GM21717 (cell line): ENCODE data around the gene GIPC1.
"Not testable (repeated sequence)": the region's sequence is repeated elsewhere in the genome, so short reads cannot be mapped to it uniquely, and the experiment has no call there.

Source experiments
- ATAC-seq: cut with Tn5 transposase; IDR thresholded peaks from one replicate; pipeline ENCODE4 v1.9.1; 2021; ENCODE audit warnings: mild to moderate bottlenecking, moderate library complexity; ENCODE audit not compliant: unreplicated experiment

The GIPC1 gene

DNA sequence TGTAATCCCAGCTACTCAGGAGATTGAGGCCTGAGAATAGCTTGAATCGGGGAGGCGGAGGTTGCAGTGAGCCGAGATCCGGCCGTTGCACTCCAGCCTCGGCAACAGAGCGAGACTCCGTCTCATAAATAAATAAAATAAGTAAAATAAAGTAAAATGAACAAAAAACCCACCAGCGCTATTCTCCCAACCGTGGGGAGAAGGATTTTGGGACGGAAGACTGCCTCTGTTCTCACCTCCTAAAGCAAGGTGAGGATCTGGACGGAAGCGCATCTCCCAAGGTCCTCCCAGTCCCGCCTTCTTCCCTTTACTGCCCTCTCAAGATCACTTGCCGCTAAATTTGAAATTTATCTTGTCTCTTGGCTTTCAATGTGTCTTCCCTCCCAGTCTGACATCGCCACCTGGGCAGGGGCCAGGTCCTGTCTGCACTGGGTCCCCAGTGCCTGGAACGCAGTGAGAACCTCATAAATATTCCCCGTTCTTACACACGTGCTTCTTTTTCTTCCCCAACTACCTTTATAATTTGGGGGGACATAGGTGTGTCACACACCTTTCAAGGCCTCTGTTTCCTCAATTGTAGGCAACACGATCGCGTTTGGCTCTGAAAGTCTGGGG, 23.4 kb upstream of the GIPC1 start:
- ATAC-seq, result no peak

DNA sequence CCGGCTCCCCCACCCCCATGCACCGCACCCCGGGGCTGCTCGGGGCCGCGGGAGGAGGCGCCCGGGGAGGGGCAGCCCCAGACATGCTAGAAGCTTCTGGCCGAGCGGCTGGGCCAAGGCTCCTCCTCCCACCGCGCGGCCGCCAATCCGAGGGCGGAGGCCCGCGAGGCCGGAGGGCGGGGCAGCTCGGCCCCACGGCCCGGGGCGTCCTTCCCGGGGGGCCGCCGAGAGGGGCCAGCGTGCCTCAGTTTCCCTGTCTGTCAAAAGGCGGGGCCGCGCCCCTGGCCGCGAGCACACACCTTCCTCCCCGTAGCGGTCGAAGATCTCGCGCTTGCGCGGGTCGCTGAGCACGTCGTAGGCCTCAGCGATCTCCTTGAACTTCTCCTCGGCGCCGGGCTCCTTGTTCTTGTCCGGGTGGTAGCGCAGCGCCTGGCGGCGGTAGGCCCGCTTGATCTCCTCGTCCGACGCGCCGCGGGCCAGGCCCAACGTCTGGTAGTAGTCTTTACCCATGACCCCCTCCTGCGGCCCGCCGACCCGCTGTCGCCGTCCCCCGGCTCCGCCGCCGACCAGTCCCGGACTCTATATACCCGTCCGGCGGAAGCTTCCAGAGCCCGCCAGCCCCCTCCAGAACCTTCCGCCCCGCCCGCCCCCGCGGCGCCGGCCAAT, 22.0 kb upstream of the GIPC1 start, which contains the start of gene DNAJB1:
Gene DNAJB1, minus strand, starts transcription at position 558 of the 666 bp plus-strand sequence. Its CDS starts 48 bp downstream, at position 510.
- peak; percentile 50 for ATAC-seq

DNA sequence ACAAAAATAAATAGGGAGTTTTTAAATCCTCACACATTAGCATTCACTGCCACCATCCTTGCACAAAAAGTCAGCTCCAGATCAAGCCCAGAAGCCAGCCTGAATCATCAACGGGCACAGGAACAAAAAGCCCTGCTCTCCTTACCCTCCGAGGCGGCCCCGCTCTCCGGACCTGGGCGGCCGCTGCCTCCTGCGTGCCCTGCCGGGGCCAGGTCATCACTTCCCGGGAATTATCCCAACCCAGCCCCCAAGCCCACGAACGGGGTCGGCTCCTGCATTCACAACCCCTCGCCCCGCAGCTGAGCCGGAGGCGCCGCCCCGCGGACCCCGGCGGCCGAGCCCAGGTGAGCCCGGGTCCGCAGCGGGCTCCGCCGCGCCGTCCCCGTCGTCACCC, 21.5 kb upstream of the GIPC1 start:
- ATAC-seq, result peak; percentile 2

DNA sequence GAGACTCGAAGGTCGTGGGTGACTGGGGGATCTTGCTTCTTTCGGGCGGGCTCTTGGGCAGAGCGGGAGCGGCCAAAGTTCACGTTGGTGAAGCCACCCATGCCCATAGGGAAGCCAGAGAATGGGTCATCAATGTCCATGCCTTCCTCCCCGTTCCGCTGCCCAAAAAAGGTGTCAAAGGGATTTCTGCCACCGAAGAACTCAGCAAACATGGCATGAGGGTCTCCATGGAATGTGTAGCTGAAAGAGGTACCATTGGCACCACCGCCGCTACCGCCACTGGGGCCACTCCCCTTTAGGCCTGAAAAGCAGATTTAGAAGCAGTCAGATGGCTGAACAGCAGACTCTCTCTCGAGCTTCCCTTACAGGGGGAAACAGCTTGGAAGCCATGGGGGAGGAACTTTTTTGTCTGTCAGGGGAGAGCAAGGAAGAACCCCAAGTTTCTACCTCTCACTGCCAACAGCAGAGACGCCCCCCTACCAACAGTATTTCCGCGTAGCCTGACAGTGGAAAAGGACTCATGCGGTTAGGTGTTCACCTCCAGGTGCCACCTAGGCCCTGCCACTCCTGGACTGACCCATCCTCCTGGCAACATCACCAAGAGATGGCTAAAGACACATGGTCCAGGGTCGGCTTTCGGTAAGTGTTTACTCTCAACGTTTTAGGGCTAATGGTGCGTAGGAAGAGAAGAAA, 21.0 kb upstream of the GIPC1 start:
- ATAC-seq, result no peak

DNA sequence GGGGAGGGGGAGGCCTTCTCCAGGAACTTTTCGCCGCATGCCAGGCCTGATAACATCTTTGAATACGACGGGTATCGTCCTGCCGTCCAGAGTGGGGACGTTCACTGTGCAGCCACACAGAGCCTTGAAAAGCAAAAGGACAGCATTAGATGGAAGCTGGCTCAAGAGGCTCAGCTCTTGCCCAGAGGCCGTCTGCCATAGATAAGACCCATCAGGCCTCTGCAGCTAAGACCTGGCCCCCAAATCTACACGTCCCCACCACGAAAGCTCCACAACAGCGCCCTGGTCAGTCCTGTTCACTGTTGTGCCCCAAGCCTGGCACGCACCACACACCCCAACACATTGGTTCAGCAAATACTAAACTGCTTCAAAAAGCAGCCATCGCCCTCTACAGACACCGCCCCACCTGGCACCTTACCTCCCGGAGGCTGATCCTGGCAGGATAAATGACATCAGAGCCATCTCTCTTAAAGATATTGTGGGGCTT, 20.2 kb upstream of the GIPC1 start:
- no peak for ATAC-seq

DNA sequence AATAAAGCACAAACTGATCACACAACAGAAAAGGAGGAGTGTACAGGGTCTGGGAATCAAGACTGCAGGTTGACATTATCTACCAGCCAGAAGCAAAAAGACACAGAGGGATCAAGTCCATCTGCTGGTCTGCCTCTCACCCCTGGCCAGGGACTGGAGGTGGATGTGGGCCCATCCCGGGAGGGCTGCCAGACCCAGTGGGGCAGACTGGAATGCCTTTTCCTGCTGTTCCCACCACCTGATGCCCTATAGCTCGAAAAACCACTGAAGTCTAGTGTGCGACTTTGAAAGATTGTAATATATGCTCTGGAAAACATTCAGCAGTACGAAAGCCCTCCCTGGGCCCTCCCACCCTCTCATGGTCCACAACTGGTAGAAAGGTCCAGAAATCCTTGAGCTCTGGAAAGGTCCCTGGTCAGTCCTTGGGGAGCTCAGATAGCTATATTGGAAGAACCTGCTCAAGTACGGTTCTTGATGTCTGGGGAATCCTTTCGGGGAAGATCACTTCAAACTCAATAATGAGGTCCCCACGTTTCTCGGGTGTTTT, 19.6 kb upstream of the GIPC1 start:
- no peak for ATAC-seq

DNA sequence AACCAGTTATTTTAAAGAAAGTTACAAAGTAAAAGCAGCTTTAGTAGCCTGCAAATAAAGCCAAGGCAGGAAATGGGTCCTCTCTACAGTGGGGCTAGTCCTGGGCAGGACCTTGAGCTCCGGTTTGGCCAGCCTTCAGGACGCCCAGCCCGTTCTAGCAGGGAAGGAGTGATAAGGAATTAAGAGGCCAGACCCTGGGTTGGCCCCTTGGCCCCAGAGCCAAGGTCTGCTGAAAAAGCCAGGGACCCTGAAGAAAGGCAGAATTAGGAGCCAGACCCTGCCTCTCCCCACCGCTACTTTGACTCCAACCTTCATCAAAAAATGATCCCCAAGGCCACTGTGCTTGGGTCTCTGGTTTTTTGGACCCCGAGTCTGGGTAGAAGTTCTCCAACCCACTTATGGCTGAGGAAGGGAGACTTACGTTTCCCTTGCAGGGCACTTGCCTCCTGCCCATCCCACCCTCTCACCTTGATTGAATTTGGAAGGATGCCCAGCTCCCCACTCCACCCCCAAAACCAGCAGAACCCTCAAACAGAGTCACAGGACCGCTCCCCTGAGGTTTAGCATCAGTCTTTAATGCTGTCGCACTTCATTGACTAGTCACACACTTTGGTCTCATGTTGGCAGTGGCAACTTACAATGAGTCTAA, 18.4 kb upstream of the GIPC1 start:
- ATAC-seq, result no peak

DNA sequence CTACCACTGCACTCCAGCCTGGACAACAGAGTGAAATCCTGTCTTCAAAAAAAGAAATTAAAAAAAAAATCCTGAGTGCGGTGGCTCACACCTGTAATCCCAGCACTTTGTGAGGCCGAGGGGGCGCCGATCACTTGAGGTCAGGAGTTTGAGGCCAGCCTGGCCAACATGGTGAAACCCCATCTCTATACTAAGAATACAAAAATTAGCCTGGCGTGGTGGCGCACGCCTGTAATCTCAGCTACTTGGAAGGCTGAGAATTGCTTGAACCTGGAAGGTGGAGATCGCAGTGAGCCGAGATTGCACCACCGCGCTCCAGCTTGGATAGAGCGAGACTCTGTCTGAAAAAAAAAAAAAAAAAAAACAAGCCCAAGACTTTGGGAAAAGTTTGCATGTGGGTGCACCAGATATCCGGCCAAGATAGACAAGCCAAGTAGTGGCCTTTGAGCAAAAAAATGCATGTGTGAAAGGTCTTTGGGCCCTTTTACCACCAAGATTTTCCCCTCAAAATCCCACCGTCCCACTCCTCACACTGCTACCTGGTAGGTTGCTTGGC, 16.6 kb upstream of the GIPC1 start:
- no peak for ATAC-seq

DNA sequence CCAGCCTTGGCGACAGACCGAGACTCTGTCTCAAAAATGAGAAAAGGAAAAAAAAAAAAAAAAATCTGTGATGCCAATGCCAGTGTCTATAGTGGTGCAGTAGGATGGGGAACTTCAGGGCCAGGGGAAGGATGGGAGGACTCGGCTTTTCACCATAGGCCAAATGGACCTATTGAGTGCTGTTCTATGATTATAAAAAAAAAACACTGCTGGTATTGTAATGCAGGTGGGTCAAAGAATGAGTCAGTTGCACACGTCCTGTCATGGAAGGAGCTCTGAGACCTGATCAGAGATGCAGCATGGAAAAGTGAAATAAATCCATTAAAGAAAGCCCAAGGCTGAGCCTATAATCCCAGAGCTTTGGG, 15.3 kb upstream of the GIPC1 start:
- ATAC-seq, result no peak

DNA sequence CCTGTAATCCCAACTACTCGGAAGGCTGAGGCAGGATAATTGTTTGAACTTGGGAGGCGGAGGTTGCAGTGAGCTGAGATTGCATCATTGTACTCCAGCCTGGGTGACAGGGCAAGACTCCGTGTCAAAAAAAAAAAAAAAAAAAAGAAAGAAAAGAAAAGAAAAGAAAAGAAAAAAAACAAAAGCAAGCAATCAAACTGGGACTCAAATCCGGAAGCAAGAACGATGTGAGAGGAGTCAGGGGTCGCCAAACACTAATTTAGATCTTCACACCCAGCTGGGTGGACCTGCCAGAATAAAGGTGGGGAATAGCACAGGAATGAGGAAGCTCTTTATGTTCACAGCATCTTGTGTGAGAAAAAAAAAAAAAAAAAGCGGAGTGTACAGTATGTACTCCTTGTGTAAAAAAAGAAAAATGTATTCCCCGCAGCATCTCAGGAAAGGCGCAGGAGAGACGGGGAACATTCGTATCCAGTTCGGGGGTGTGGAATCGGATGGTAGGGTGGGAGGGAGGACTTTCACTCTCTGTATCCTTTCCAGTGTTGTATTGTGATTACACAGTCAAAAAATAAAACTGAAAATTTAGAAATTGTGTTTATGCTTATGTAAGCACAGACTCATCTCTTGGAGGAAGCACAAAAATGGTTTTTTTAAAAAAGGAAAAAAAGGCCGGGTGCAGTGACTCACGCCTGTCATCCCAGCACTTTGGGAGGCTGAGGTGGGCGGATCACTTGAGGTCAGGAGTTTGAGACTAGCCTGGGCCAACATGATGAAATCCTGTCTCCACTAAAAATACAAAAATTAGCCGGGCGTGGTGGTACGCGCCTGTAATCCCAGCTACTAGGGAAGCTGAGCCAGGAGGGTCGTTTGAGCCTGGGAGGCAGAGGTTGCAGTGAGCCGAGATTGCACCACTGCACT, 14.6 kb upstream of the GIPC1 start:
- ATAC-seq, result no peak

DNA sequence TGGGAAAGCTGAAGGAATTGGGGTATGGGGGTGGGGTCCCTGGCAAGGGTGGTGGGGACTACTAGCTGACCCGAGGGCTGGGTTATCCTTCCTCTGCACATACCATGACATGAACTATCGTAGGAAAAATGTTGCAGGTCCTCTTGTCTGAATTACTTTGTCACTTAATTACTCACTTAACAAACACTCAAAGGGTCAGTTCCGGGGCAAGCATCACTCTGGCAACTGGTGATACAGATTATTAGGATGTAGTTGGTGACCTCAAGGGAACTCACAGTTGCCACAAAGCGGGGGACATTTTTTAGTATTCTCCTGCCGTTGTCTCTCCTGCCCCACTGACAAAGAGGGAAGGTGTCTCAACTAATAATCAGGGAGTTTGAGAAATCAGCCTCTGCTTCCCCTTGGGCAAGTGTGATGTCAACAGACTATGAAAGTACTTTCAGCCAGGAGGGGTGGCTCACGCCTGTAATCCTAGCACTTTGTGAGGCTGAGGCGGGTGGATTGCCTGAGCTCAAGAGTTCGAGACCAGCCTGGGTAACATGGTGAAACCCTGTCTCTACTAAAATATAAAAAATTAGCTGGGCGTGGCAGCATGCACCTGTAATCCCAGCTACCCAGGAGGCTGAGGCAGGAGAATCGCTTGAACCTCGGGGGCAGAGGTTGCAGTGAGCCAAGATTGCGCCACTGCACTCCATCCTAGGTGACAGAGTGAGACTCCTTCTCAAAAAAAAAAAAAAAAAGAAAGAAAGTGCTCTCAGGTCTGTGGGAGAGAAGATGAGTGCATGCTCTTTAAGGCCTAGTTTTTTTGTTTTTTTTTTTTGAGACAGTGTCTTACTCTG, 12.0 kb upstream of the GIPC1 start:
- no peak for ATAC-seq

DNA sequence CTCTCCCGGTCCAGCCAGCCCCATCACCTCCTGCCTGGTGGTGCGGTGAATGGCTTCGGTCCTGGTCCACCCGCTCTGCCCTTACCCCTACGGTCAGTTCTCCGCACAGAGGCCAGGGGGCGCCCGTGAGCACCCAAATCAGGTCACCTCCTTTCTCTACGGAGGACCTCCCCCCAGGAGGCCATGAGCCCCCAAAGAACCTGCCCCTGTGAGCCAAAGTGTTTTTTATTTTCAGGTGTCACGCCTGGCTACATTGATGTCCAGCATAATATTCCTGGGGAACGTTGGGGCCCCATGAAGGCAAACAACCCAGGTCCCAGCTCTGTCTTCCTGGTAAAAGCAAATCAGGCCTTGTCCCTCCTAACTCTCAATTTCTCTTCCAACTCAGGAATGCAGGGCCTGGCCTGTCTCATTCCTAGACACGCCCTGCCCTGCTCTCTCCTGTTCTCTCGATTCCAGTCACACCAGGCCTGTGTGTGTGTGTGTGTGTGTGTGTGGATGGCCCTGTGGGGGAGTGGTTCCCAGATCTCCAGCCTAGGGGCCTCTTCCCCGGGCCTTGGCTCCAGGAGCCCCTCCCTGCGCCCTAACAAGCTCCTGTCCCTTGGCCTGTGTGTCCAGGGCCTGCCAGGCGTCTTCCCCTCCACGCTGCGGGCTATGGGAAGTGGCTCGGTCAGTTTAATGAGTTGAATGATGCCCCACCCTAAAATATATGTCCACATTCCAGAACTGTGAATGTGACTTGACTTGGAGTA, 9.7 kb upstream of the GIPC1 start:
- no peak for ATAC-seq

DNA sequence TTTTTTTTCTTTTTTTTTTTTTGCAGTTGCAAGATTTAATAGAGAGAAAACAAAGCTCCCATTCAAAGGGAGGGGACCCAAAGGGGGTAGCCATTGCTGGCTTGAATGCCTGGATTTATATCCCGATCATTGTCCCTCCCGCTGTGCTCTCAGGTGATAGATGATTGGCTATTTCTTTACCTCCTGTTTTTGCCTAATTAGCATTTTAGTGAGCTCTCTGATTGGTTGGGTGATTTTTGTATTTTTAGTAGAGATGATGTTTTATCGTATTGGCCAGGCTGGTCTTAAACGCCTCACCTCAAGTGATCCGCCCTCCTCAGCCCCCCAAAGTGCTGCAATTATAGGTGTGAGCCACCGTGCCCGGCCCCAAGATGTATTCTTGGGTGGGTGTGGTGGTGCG, 8.6 kb upstream of the GIPC1 start:
- not testable (repeated sequence) for ATAC-seq

DNA sequence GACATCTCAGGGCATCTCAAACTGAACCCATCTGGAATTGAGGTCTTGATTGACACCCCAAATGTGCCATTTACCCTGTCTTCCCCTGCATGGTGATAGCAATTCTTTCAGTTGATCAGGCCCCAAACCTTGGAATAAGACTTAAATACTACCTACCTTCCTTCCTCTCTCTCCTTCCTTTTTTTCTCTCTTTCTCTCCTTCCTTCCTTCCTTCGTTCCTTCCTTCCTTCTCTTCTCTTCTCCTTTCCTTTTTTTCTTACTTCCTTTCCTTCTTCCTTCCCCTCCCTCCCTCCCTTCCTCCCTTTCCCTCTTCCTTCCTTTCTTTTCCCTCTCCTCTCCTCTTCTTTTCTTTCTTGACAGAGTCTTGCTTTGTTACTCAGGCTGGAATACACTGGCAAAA, 7.4 kb upstream of the GIPC1 start:
- no peak for ATAC-seq

DNA sequence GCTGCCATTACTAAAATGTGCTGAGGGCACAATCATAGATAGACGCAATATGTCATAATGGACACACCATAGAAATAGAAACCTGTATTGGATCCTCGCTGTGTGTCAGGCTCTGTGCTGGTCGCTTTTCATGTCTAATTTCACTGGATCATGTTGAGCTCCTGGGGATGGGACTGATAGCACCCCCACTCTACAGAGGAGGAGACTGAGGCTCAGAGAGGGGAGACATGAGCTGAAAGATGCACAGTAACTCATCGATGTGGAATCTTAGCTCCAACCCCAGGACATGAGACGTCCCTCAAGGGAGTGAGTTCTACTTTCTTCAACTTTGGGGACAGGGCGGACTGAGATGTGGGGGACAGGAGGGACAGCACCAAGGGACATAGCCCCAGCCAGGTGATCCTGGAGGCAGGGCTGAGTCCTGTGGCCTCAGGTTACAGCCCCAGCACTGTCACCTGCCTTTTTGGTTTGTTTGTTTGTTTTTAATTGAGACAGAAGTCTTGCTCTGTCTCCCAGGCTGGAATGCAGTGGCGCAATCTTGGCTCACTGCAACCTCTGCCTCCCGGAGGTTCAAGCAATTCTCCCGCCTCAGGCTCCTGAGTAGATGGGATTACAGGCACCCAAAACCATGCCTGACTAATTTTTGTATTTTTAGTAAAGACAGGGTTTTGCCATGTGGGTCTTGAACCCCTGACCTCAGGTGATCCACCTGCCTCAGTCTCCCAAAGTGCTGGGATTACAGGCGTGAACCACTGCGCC, 6.6 kb upstream of the GIPC1 start:
- ATAC-seq, result no peak

DNA sequence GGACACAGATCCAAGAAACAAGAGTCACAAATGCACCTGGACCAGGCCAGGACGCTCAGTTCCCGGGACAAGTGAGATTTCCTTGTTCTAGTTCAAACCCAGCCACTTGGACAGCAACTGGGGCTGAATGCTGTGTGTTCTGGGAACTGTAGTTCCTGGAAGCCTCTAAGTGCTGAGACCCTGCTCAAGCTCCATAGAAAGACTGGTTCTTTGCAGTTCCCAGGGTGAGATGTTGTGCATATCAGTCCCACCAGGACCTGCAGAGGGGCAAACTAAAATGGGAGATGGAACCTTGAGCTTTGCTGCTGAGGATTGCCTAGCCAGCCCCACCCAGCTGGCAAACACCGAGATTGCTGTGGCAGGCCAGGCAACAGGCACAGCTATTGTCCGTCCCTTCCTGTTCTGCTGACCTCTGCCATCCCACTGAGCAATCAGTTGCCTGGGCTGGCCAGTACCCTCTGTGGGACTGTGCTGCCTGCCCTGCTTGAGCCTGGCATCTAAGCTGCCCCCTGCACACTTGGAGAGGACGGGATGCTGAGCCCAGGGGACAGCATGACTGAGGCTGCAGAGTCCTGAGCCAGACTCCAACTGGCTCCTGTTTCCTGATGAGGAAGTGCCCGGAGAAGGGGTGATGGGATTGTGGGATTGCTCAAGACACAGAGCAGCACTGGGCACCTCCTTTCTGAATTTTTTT, 1.4 kb upstream of the GIPC1 start:
- ATAC-seq, result no peak

DNA sequence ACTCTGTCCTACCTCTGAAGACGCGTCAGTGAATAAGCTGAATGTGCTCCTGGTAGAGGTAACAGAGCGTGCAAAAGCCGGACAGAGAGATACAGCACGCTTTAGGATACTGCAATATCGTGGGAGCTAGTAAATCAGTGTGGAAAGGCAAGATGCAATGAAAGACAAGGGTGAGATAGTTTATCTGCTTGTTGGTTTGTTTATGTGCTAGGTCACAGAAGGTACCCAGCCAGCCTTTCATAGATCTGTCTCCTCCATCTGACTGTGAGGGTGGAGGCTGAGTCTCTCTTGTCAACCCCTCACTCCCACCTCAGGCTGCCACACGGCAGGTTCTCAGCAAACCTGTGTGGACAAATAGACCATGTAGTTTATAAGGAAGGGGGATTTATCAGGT, 904 bp upstream of the GIPC1 start:
- no peak for ATAC-seq
